Measurements from ENCODE around the gene CDK4. TPM values are rescaled to one million over a fixed set of nuclear protein-coding genes. Genes with fewer than 3 reads are reported as not detected.
"Not testable (repeated sequence)": the region's sequence is repeated elsewhere in the genome, so short reads cannot be mapped to it uniquely, and the experiment has no call there.

CDK4 gene
- polyA plus RNA-seq, 3 donors from 2014 or later, result 68.7 to 133 (median 75.6) TPM

GRCh38 chr12:57719777-57720605 is 32.1 kb downstream of the CDK4 start:
- no peak for DNase-seq
- no peak overlapping the region for H3K27ac Mint-ChIP-seq
- H3K9me3 Mint-ChIP-seq, result no peaks in the 10 kb centered on the region
- H3K4me3 Mint-ChIP-seq, result no peak overlapping the region
- H3K36me3 Mint-ChIP-seq, result peaks cover 12 to 36% (median 18%) of the 10 kb centered on the region in 3 donors
- peaks cover 2 to 3% (median 2%) of the 10 kb centered on the region in 3 donors for H3K27me3 Mint-ChIP-seq (ENCODE audit: low read depth in 3 of 3)
- H3K4me1 Mint-ChIP-seq, result peaks cover 5 to 9% of the 10 kb centered on the region in 2 donors

GRCh38 chr12:57718641-57719528 is 33.2 kb downstream of the CDK4 start:
- no peak overlapping the region for H3K4me3 Mint-ChIP-seq
- DNase-seq, result no peak
- H3K27ac Mint-ChIP-seq, result no peak overlapping the region
- H3K27me3 Mint-ChIP-seq (ENCODE audit: low read depth in 3 of 3), result peaks cover 2 to 3% (median 2%) of the 10 kb centered on the region in 3 donors
- H3K36me3 Mint-ChIP-seq, result peaks cover 12 to 36% (median 18%) of the 10 kb centered on the region in 3 donors
- H3K9me3 Mint-ChIP-seq, result no peaks in the 10 kb centered on the region
- H3K4me1 Mint-ChIP-seq, result peaks cover 0 to 5% of the 10 kb centered on the region in 2 donors

- Mint-ChIP-seq H3K4me3 (no peak overlapping the region), H3K36me3 (peaks cover 12 to 36% (median 18%) of the 10 kb centered on the region in 3 donors), H3K27ac (peak overlapping the region in 1 of 6 donors; percentile 72), H3K4me1 (peaks cover 0 to 2% of the 10 kb centered on the region in 2 donors), H3K27me3 (ENCODE audit: low read depth in 3 of 3) (peaks cover 2 to 3% (median 2%) of the 10 kb centered on the region in 3 donors), H3K9me3 (no peaks in the 10 kb centered on the region)
- DNase-seq, result no peak
Observed at GRCh38 chr12:57717846-57718640, 34.1 kb downstream of the CDK4 start.

DNA sequence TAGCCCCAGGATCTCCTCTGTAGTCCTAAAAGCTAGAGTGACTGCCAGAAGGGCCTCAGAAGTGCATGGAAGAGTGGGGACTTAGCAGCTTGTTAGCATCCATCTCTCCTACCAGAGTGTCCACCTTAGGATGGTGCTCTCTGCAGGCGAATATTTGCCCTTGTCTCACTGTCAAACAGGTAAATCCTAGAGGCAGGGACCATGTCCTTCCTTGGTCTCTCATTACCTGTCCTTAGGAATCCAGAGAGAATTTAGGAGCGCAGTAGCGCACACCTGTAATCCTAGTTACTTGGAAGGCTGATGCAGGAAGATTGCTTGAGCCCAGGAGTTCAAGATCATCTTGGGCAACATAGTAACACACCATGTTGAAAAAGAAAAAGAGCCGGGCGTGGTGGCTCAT is 35.0 kb downstream of the CDK4 start:
- Mint-ChIP-seq H3K4me3 (no peak overlapping the region), H3K36me3 (peaks cover 13 to 41% (median 18%) of the 10 kb centered on the region in 3 donors), H3K4me1 (peaks cover 0 to 2% of the 10 kb centered on the region in 2 donors), H3K27ac (no peak overlapping the region), H3K9me3 (no peaks in the 10 kb centered on the region), H3K27me3 (ENCODE audit: low read depth in 3 of 3) (peaks cover 0 to 3% (median 2%) of the 10 kb centered on the region in 3 donors)
- no peak for DNase-seq

- Mint-ChIP-seq H3K27ac (peak overlapping the region in 1 of 6 donors; percentile 22), H3K9me3 (no peaks in the 10 kb centered on the region), H3K36me3 (peaks cover 20 to 45% (median 21%) of the 10 kb centered on the region in 3 donors), H3K27me3 (ENCODE audit: low read depth in 3 of 3) (peaks cover 0 to 2% (median 0%) of the 10 kb centered on the region in 3 donors), H3K4me1 (no peaks in the 10 kb centered on the region), H3K4me3 (no peak overlapping the region)
- DNase-seq, result no peak
Observed at GRCh38 chr12:57716305-57716704, 35.8 kb downstream of the CDK4 start.

GRCh38 chr12:57715786-57716185 is 36.3 kb downstream of the CDK4 start:
- no peak overlapping the region for H3K4me3 Mint-ChIP-seq
- H3K36me3 Mint-ChIP-seq, result peaks cover 21 to 46% (median 24%) of the 10 kb centered on the region in 3 donors
- no peaks in the 10 kb centered on the region for H3K4me1 Mint-ChIP-seq
- no peak overlapping the region for H3K27ac Mint-ChIP-seq
- no peaks in the 10 kb centered on the region for H3K27me3 Mint-ChIP-seq (ENCODE audit: low read depth in 3 of 3)
- DNase-seq, result no peak
- H3K9me3 Mint-ChIP-seq, result no peaks in the 10 kb centered on the region

- not testable (repeated sequence) for H3K27me3 Mint-ChIP-seq (ENCODE audit: low read depth in 3 of 3); H3K4me1 Mint-ChIP-seq; H3K9me3 Mint-ChIP-seq; H3K4me3 Mint-ChIP-seq; DNase-seq; H3K27ac Mint-ChIP-seq
- peaks cover 21 to 48% (median 24%) of the 10 kb centered on the region in 3 donors for H3K36me3 Mint-ChIP-seq
Observed at GRCh38 chr12:57715036-57715748, 36.9 kb downstream of the CDK4 start.

- Mint-ChIP-seq H3K27ac (no peak overlapping the region), H3K4me1 (no peaks in the 10 kb centered on the region), H3K4me3 (no peak overlapping the region), H3K36me3 (peaks cover 14 to 39% (median 16%) of the 10 kb centered on the region in 3 donors), H3K27me3 (ENCODE audit: low read depth in 3 of 3) (no peaks in the 10 kb centered on the region), H3K9me3 (no peaks in the 10 kb centered on the region)
- DNase-seq, result no peak
Observed at GRCh38 chr12:57713209-57713608, 38.9 kb downstream of the CDK4 start.

GRCh38 chr12:57712701-57713100 is 39.4 kb downstream of the CDK4 start:
- Mint-ChIP-seq H3K27ac (no peak overlapping the region), H3K9me3 (no peaks in the 10 kb centered on the region)

GRCh38 chr12:57708296-57708695 is 43.8 kb downstream of the CDK4 start:
- Mint-ChIP-seq H3K9me3 (peaks cover 0 to 5% (median 1%) of the 10 kb centered on the region in 6 donors), H3K27ac (no peak overlapping the region), H3K4me3 (no peak overlapping the region), H3K36me3 (peaks cover 22 to 59% (median 39%) of the 10 kb centered on the region in 3 donors), H3K27me3 (ENCODE audit: low read depth in 3 of 3) (no peaks in the 10 kb centered on the region), H3K4me1 (no peaks in the 10 kb centered on the region)
- no peak for DNase-seq

More at GRCh38 chr12:57712701-57713100, 39.4 kb downstream of the CDK4 start:
- no peak overlapping the region for H3K4me3 Mint-ChIP-seq
- no peaks in the 10 kb centered on the region for H3K27me3 Mint-ChIP-seq (ENCODE audit: low read depth in 3 of 3)
- no peak for DNase-seq
- H3K36me3 Mint-ChIP-seq, result peaks cover 10 to 35% (median 13%) of the 10 kb centered on the region in 3 donors
- H3K4me1 Mint-ChIP-seq, result no peaks in the 10 kb centered on the region

GRCh38 chr12:57707250-57707649 is 44.9 kb downstream of the CDK4 start:
- Mint-ChIP-seq H3K36me3 (peaks cover 27 to 63% (median 47%) of the 10 kb centered on the region in 3 donors), H3K9me3 (peaks cover 0 to 5% (median 1%) of the 10 kb centered on the region in 6 donors), H3K4me3 (no peak overlapping the region), H3K4me1 (no peaks in the 10 kb centered on the region), H3K27me3 (ENCODE audit: low read depth in 3 of 3) (no peaks in the 10 kb centered on the region), H3K27ac (no peak overlapping the region)
- DNase-seq, result no peak

DNA sequence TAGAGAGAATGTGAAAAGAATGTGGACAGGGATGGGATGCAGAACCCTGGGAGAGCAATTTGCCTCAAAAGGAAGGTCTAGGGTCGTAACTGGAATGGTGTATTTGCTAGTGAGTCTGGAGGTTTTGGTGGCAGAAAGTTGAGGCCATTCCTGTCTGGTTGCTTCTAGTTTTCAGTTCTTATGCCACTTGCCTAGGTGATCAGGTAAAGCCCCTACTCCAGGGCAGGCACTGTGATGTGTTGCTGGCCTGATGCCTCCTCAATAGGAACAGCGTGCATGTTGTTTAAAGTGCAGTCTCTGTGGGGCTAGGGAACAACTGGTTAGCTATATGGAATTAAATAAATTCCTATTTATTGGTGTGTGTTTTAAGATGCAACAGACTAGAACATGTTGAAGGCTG is 51.8 kb downstream of the CDK4 start:
- peaks cover 0 to 5% (median under 1%) of the 10 kb centered on the region in 6 donors for H3K9me3 Mint-ChIP-seq
- peak overlapping the region in 3 of 6 donors; percentile 34 to 52 (median 36) for H3K27ac Mint-ChIP-seq
- peaks cover 9 to 28% of the 10 kb centered on the region in 2 donors for H3K4me1 Mint-ChIP-seq
- DNase-seq, result no peak
- no peak overlapping the region for H3K4me3 Mint-ChIP-seq
- H3K27me3 Mint-ChIP-seq (ENCODE audit: low read depth in 3 of 3), result peaks cover 0 to 1% (median 0%) of the 10 kb centered on the region in 3 donors
- peaks cover 34 to 67% (median 44%) of the 10 kb centered on the region in 3 donors for H3K36me3 Mint-ChIP-seq

Measured in immature natural killer cell (primary cell).